ENCODE measurements around the gene LMNB1. TPM values are rescaled to one million over a fixed set of nuclear protein-coding genes. Genes with fewer than 3 reads are reported as not detected.

Gene LMNB1
- total and polyA plus RNA-seq, 2 of the 13 experiments (the other 11 are each of a cell fraction or from before 2014, with no cell fraction given) = 12.5 to 159 TPM

GRCh38 chr5:126776499-126777256, at the start of gene LMNB1 (continued):
- TF ChIP-seq ZNF775 (CRISPR knock-in tag; IDR thresholded peaks at IDR 0.05; ENCODE audit: borderline replicate concordance) (no peak), ZNF224 (CRISPR knock-in tag; IDR thresholded peaks at IDR 0.05) (no peak), NR2F1 (CRISPR knock-in tag; IDR thresholded peaks at IDR 0.05) (peak in 1 of 2 experiments; percentile 30; a peak in 1 of 4 replicates), NFIC (IDR thresholded peaks at IDR 0.05; ENCODE audit: low read length) (peak; percentile 52; the same call in 1 of the 2 replicates), ZNF546 (CRISPR knock-in tag; conservative IDR thresholded peaks at IDR 0.05) (no peak), ZNF234 (CRISPR knock-in tag; conservative IDR thresholded peaks at IDR 0.05) (no peak), PAX8 (CRISPR knock-in tag; IDR thresholded peaks at IDR 0.05; ENCODE audit: borderline replicate concordance) (no peak; the same call in 1 of the 2 replicates), BHLHE40 (IDR thresholded peaks at IDR 0.05; ENCODE audit: low read length) (peak; percentile 46), ZSCAN29 (CRISPR knock-in tag; conservative IDR thresholded peaks at IDR 0.05) (no peak; the same call in 1 of the 2 replicates), ZBTB26 (CRISPR knock-in tag; IDR thresholded peaks at IDR 0.05; ENCODE audit: borderline replicate concordance) (no peak), ZBTB10 (CRISPR knock-in tag; IDR thresholded peaks at IDR 0.05; ENCODE audit: borderline replicate concordance) (0 out of 2 replicates have a peak, but pooled peaks have one; percentile 15), CHCHD3 (CRISPR knock-in tag; IDR thresholded peaks at IDR 0.05) (no peak), TARDBP (CRISPR knock-in tag; IDR thresholded peaks at IDR 0.05) (no peak), ZNF557 (CRISPR knock-in tag; IDR thresholded peaks at IDR 0.05) (0 out of 2 replicates have a peak, but pooled peaks have one; percentile 35), NFIB (CRISPR knock-in tag; IDR thresholded peaks at IDR 0.05; ENCODE audit: borderline replicate concordance) (no peak), E2F5 (CRISPR knock-in tag; conservative IDR thresholded peaks at IDR 0.05) (peak; percentile 78), ZNF281 (CRISPR knock-in tag; IDR thresholded peaks at IDR 0.05; ENCODE audit: borderline replicate concordance) (no peak), ZNF567 (CRISPR knock-in tag; IDR thresholded peaks at IDR 0.05; ENCODE audit: borderline replicate concordance) (no peak), HHEX (CRISPR knock-in tag; IDR thresholded peaks at IDR 0.05) (no peak), ZC3H4 (CRISPR knock-in tag; IDR thresholded peaks at IDR 0.05; ENCODE audit: borderline replicate concordance) (no peak), RARG (CRISPR knock-in tag; IDR thresholded peaks at IDR 0.05; ENCODE audit: low read depth) (no peak), SRY (CRISPR knock-in tag; IDR thresholded peaks at IDR 0.05) (0 out of 2 replicates have a peak, but pooled peaks have one; percentile 74)
